A673 (cell line): Measurements from ENCODE around the gene KCNIP3. TPM values are rescaled to one million over a fixed set of nuclear protein-coding genes. Genes with fewer than 3 reads are reported as not detected.

Source experiments
- BruUV-seq: library from RNA; stranded (reverse); fragments of 400-500 nt; replicated peaks from 2 replicates; lab custom pipeline; 2021; lab: Mats Ljungman, UMichigan
- CTCF ChIA-PET: fragments of 300-600 bp; sonication (Branson Sonifier 250); formaldehyde crosslinking; loops from one replicate; lab custom pipeline; 2022; ENCODE audit warnings: antibody characterized with exemption; lab: Charles Lee
- POLR2A ChIA-PET: fragments of 300-600 bp; sonication (Branson Sonifier 250); formaldehyde crosslinking; loops from one replicate; lab custom pipeline; 2022; ENCODE audit warnings: antibody characterized with exemption; ENCODE audit not compliant: low non-redundant PET; lab: Charles Lee
- DNase-seq: peaks from one replicate; pipeline ENCODE4 v3.0.0-alpha.2; 2015; ENCODE audit warnings: low spot score
- H3K27ac ChIP-seq: fragments of 200-600 bp; sonication (generic); 2 replicates; pipeline ENCODE4 v1.5.1; 2016; ENCODE audit warnings: mixed run types, low read depth, mild to moderate bottlenecking, mixed read lengths, antibody characterized with exemption, low read length; ENCODE audit not compliant: poor library complexity, severe bottlenecking
- H3K27me3 ChIP-seq: fragments of 200-600 bp; sonication (generic); replicated peaks from 2 replicates; pipeline ENCODE4 v1.6.1; 2017; ENCODE audit warnings: mixed run types, low read depth, mild to moderate bottlenecking, mixed read lengths, antibody characterized with exemption, low read length; ENCODE audit not compliant: insufficient read depth, poor library complexity
- H3K36me3 ChIP-seq: fragments of 200-600 bp; sonication (generic); 2 replicates; pipeline ENCODE4 v1.6.1; 2016; ENCODE audit warnings: mixed run types, mild to moderate bottlenecking, mixed read lengths, antibody characterized with exemption, low read length; ENCODE audit not compliant: insufficient read depth, poor library complexity, severe bottlenecking
- H3K4me1 ChIP-seq: fragments of 200-600 bp; sonication (generic); 2 replicates; pipeline ENCODE4 v1.6.1; 2017; ENCODE audit warnings: mixed run types, mild to moderate bottlenecking, mixed read lengths, antibody characterized with exemption, low read length; ENCODE audit not compliant: insufficient read depth, poor library complexity, severe bottlenecking
- H3K4me3 ChIP-seq: fragments of 200-600 bp; sonication (generic); 2 replicates; pipeline ENCODE4 v1.5.1; 2016; ENCODE audit warnings: low read depth, mixed run types, mild to moderate bottlenecking, mixed read lengths, low read length; ENCODE audit not compliant: poor library complexity, severe bottlenecking
- H3K9me3 ChIP-seq: fragments of 200-600 bp; sonication (generic); 2 replicates; pipeline ENCODE4 v1.6.1; 2016; ENCODE audit warnings: mixed run types, low read depth, mild to moderate bottlenecking, mixed read lengths, antibody characterized with exemption, low read length; ENCODE audit not compliant: poor library complexity, severe bottlenecking
- CTCF ChIP-seq: fragments of 300-800, 200-600 bp; sonication (generic); conservative IDR thresholded peaks from 2 replicates; pipeline ENCODE4 v1.5.1; 2017; ENCODE audit warnings: low read depth, mild to moderate bottlenecking, antibody characterized with exemption, low read length, moderate library complexity, mixed read lengths
- EZH2 ChIP-seq: fragments of 200-600 bp; sonication (generic); IDR thresholded peaks from 2 replicates; pipeline ENCODE4 v1.6.1; 2017; ENCODE audit warnings: borderline replicate concordance, low read depth, mild to moderate bottlenecking, mixed read lengths, antibody characterized with exemption, low read length; ENCODE audit not compliant: poor library complexity, severe bottlenecking
- intact Hi-C: fragments of 100-400 bp; cut with micrococcal nuclease; formaldehyde crosslinking; loops from one replicate; pipeline ENCODE4 v1.10.0; 2022; ENCODE audit not compliant: unreplicated experiment
- total RNA-seq: library from RNA; stranded (reverse); gene quantifications from 2 replicates; pipeline ENCODE4 v1.2.3, GENCODE V29; 2021

The KCNIP3 gene
- total RNA-seq, 1 experiment from 2014 or later = 0.45 TPM

DNA sequence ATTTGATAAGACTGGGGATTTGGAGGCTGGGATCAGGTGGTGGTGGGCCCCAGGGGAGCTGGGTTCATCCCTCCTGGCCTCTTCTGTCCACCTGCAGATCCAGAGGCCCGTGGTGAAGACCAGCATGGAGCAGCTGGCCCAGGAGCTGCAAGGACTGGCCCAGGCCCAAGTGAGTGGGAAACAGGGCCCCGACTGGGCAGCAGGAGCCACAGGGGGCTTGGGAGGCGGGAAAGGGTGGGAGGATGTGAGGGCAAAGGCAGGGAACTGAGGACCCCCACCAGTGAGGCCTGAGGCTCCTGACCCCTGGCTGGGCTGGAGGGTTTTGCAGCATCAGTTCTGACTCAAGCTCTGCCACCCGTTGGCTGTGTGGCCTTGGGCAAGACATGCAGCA is 11.6 kb upstream of the KCNIP3 start:
- Histone ChIP-seq H3K27me3 (no peaks in the 10 kb centered on the region), H3K36me3 (no peaks in the 10 kb centered on the region), H3K27ac (no peak overlapping the region), H3K4me1 (no peaks in the 10 kb centered on the region), H3K4me3 (no peak overlapping the region), H3K9me3 (no peaks in the 10 kb centered on the region)
- no peak for DNase-seq
- intact Hi-C loops = no loop called here
- no TSS peak for BruUV-seq
- CTCF ChIA-PET = no interaction called here
- POLR2A ChIA-PET = no interaction called here
- no peak for TF ChIP-seq CTCF
- TF ChIP-seq EZH2 = no peak

DNA sequence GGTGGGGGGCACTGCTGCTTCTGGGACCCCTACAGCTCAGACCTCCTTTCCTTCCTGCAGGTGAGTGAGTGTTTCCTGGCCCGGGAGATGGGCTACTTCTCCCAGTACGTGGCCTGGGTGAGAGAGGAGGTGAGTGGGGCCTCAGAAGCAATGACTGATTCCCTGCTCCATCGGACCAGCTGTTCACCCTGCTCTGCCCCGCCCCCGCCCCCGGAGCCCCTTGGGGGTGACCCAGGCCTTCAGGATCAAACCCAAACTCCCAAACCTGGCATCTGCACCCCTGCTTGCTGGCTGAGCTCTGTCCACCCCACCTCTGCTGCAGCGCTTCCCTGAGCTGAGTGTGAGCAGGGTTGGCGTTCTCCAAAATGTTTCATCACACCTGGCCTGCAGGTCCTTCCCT is 9.8 kb upstream of the KCNIP3 start:
- TF ChIP-seq EZH2 (no peak), CTCF (no peak)
- intact Hi-C loops = no loop called here
- Histone ChIP-seq H3K27me3 (no peaks in the 10 kb centered on the region), H3K4me1 (no peaks in the 10 kb centered on the region), H3K4me3 (no peak overlapping the region), H3K9me3 (no peaks in the 10 kb centered on the region), H3K36me3 (no peaks in the 10 kb centered on the region), H3K27ac (no peak overlapping the region)
- BruUV-seq = no TSS peak
- DNase-seq = no peak
- CTCF ChIA-PET = no interaction called here
- POLR2A ChIA-PET = no interaction called here

DNA sequence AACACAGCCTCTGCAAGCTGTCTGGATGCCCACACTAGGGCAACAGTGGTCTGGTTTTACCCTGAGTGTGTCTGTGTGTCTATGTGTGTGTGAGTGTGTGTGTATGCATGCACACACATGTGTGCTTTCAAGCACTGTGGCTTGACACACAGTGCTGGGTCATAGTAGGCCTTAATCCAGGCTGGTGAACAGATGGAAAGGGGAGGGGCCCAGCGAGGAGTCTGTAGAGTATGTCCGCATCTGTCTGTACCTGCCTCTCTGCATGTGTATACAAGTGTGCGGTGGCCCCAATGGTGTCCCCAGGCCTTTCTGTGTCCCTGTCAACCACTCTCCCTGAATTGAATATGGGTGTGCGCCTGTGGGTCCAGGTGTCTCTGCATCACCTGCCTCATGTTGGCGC is 9.3 kb upstream of the KCNIP3 start:
- H3K36me3 ChIP-seq = no peaks in the 10 kb centered on the region
- no peaks in the 10 kb centered on the region for H3K4me1 ChIP-seq
- ChIA-PET CTCF (no interaction called here), POLR2A (no interaction called here)
- DNase-seq = no peak
- no peaks in the 10 kb centered on the region for H3K9me3 ChIP-seq
- no peaks in the 10 kb centered on the region for H3K27me3 ChIP-seq
- TF ChIP-seq EZH2 (no peak), CTCF (no peak)
- intact Hi-C loops = no loop called here
- H3K27ac ChIP-seq = no peak overlapping the region
- BruUV-seq = no TSS peak
- no peak overlapping the region for H3K4me3 ChIP-seq
